22Rv1 (cell line): ENCODE data around the gene LRRC14B.
"Not testable (repeated sequence)": the region's sequence is repeated elsewhere in the genome, so short reads cannot be mapped to it uniquely, and the experiment has no call there.

Experiments
- H3K27ac ChIP-seq: fragments of 450-650 bp; 2 replicates; pipeline ENCODE4 v1.5.1; 2017
- CTCF ChIP-seq: fragments of 450-650 bp; IDR thresholded peaks from 2 replicates; pipeline ENCODE4 v1.5.1; 2017; ENCODE audit warnings: mild to moderate bottlenecking
- ZFX ChIP-seq: fragments of 450-650 bp; IDR thresholded peaks from 2 replicates; pipeline ENCODE4 v1.6.1; 2017; ENCODE audit warnings: antibody characterized with exemption, borderline replicate concordance

Gene LRRC14B

DNA sequence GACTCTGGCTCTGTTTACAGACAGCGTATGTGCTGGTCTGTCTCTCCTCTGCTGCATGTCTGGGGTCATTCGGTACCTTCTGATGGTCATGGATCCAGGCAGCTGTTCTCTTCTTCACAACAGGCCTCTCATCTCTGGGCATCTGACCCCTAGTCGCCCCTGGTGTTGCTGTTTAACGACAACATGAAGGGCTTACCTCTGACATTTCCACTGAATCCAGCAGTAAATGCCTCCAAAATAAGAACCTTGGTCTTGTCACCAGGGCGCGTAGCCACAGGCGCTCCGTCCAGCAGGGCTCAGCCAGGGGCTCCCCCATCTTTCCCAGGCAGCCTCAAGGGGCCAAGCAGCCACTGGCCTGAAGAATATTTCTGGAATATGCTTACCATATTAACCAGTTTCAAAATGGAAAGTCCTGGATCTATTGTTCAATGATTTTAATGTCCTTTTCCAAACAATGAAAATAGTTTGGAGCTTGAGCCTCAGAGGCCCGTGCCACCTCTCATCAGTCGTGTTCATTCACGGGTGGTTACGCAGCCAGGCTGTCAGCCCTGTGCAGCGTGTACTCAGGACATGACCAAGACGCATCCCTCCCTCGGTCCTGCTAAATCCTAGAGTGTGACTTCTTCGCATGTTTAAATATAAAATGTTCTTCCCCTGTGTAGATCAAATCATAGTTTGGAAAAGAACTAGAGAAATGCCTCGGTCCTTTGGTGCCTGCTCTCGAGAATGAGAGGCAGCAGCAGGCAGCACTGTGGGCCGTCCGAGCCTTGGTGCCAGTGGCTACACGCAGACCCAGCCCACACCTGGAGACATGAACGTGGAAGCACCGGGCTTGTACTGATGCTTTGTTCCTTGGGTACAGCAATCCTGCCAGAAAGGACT lies 30.1 kb upstream of the LRRC14B start:
- H3K27ac ChIP-seq: no peak overlapping the region
- no peak for TF ChIP-seq CTCF
- TF ChIP-seq ZFX: no peak

DNA sequence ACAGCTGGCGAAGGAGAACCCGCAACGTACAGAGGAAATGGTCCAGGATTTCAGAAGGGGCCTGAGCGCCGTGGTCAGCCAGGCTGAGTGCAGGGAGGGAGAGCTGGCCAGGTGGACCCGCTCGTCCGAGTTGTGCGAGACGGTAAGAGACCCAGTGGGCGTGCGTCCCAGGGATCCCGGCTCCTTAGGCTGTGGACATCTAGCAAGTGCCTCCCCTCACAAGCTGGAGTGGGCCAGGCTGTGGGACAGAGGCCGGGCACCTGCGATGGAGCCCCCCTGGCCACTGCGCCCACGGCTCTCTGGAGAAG lies 29.5 kb upstream of the LRRC14B start:
- H3K27ac ChIP-seq: no peak overlapping the region
- TF ChIP-seq ZFX (no peak), CTCF (no peak)

DNA sequence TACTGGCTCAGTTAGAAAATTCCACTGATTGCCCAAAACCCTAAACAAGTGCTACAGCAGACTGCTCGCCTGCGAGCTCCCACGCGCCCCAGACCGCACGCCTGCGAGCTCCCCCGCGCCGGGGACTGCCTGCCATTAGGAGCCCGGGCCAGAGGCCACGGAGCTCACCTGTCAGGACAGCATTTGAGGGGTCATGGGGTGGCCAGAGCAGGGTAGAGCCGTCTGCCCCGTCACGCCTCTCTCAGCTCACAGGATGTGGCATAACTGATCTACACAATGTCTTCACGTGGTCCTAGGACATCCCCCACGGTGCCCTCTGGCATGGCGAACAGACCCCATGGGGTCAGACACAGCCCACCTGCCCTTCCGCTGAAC lies 29.1 kb upstream of the LRRC14B start:
- TF ChIP-seq CTCF: no peak
- no peak for TF ChIP-seq ZFX
- H3K27ac ChIP-seq: no peak overlapping the region

GRCh38 chr5:162565-163337 lies 28.5 kb upstream of the LRRC14B start:
- no peak overlapping the region for H3K27ac ChIP-seq
- TF ChIP-seq CTCF (no peak), ZFX (no peak)

- H3K27ac ChIP-seq: no peak overlapping the region
- TF ChIP-seq ZFX (no peak), CTCF (no peak)
Observed at GRCh38 chr5:163338-163620, 28.0 kb upstream of the LRRC14B start.

GRCh38 chr5:163841-164240 lies 27.5 kb upstream of the LRRC14B start:
- TF ChIP-seq CTCF (no peak), ZFX (no peak)
- H3K27ac ChIP-seq: no peak overlapping the region

DNA sequence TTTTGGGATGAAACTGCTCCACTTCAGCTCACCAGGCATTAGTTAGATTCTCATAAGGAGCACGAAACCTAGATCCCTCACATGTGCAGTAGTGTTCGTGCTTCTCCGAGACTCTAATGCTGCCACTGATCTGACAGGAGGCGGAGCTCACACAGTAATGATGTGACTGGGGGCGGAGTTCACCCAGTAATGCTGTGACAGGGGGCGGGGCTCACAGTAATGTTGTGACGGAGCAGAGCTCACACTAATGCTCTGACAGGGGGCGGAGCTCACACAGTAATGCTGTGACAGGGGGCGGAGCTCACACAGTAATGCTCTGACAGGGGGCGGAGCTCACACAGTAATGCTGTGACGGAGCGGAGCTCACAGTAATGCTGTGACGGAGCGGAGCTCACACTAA lies 27.1 kb upstream of the LRRC14B start:
- no peak overlapping the region for H3K27ac ChIP-seq
- TF ChIP-seq ZFX (no peak), CTCF (no peak)

GRCh38 chr5:164783-165182 lies 26.5 kb upstream of the LRRC14B start:
- H3K27ac ChIP-seq: not testable (repeated sequence)
